HepG2 (cell line): ENCODE results near the gene TUT4. TPM values are rescaled to one million over a fixed set of nuclear protein-coding genes. Genes with fewer than 3 reads are reported as not detected.

Experiments used
- ATAC-seq: fragments of 200-7000 bp; cut with Tn5 transposase; 3 replicates; pipeline ENCODE4 v1.9.1; 2020; ENCODE audit warnings: mild to moderate bottlenecking, moderate library complexity
- BruUV-seq: library from RNA; stranded (reverse); fragments of 400-500 nt; replicated peaks from 2 replicates; lab custom pipeline; 2021; lab: Mats Ljungman, UMichigan
- CTCF ChIA-PET: fragments of 300-600 bp; formaldehyde crosslinking; extraction: SDS; loops from one replicate; lab custom pipeline; 2021; ENCODE audit warnings: low total read pairs, inconsistent platforms, low intra/inter-chr PET ratio; lab: Yijun Ruan, JAX
- POLR2A ChIA-PET: fragments of 350-600 bp; sonication (Branson Sonifier 250); formaldehyde crosslinking; loops from one replicate; lab custom pipeline; 2020; ENCODE audit warnings: antibody characterized with exemption, inconsistent platforms; lab: Yijun Ruan, JAX
- DNase-seq: peaks from one replicate; pipeline ENCODE4 v3.0.0-alpha.2; 2015; ENCODE audit warnings: low spot score
- FAIRE-seq: peaks from 3 replicates; lab custom pipeline; 2011; peaks lifted over from hg19 to GRCh38; lab: Jason Lieb, UNC
- H2AFZ ChIP-seq: one replicate; pipeline ENCODE4 v1.6.1; 2011; ENCODE audit warnings: low read length, inconsistent platforms
- H3K27ac ChIP-seq: fragments of 300-600 bp; 3 replicates; pipeline ENCODE4 v1.8.0; 2011; ENCODE audit warnings: mixed run types, mild to moderate bottlenecking, mixed read lengths, low read length, inconsistent platforms; ENCODE audit not compliant: insufficient read depth; ENCODE audit errors: extremely low read length
- H3K27me3 ChIP-seq, 2 experiments: fragments of 200-600 bp in 1 of 2; 2 replicates in 1 of 2; 3 replicates in 1 of 2; pipeline versions ENCODE4 v1.6.0 to v1.8.0; 2011; ENCODE audit warnings: low read length in 2 of 2, mild to moderate bottlenecking in 2 of 2, moderate library complexity in 2 of 2, inconsistent platforms in 1 of 2; ENCODE audit not compliant: insufficient read depth in 2 of 2, control insufficient read depth in 1 of 2
- H3K36me3 ChIP-seq, 2 experiments: fragments of 200-600 bp in 1 of 2; replicated peaks in 1 of 2; 2 replicates in 1 of 2; 3 replicates in 1 of 2; pipeline versions ENCODE4 v1.5.1 to v1.8.0; 2011; ENCODE audit warnings: low read length in 2 of 2, inconsistent platforms in 1 of 2; ENCODE audit not compliant: insufficient read depth in 2 of 2, control insufficient read depth in 1 of 2
- H3K4me1 ChIP-seq: 2 replicates; pipeline ENCODE4 v1.5.1; 2012; ENCODE audit warnings: low read length, inconsistent platforms; ENCODE audit not compliant: insufficient read depth
- H3K4me2 ChIP-seq: 2 replicates; pipeline ENCODE4 v1.6.0; 2011; ENCODE audit warnings: low read depth, low read length, inconsistent platforms
- H3K4me3 ChIP-seq, 3 experiments: fragments of 200-600 bp in 1 of 3; sonication (generic), shearing (Covaris generic) in 1 of 3; replicated peaks in 1 of 3; 2 replicates each; pipeline ENCODE4 v1.5.1; 2011 to 2016; ENCODE audit warnings: low read length in 3 of 3, inconsistent platforms in 2 of 3, low read depth in 2 of 3, mild to moderate bottlenecking in 2 of 3, control low read depth in 1 of 3, mixed read lengths in 1 of 3; ENCODE audit not compliant: insufficient read depth in 1 of 3
- H3K79me2 ChIP-seq: one replicate; pipeline ENCODE4 v1.6.1; 2011; ENCODE audit warnings: low read length, inconsistent platforms; ENCODE audit not compliant: insufficient read depth
- H3K9ac ChIP-seq: 2 replicates; pipeline ENCODE4 v1.6.0; 2011; ENCODE audit warnings: mild to moderate bottlenecking, low read depth, low read length, inconsistent platforms; ENCODE audit not compliant: insufficient read depth
- H3K9me3 ChIP-seq: 2 replicates; pipeline ENCODE4 v1.5.1; 2012; ENCODE audit warnings: mild to moderate bottlenecking, low read length
- H4K20me1 ChIP-seq: 2 replicates; pipeline ENCODE4 v1.6.0; 2011; ENCODE audit warnings: inconsistent platforms, mild to moderate bottlenecking, low read length, moderate library complexity; ENCODE audit not compliant: insufficient read depth
- ARNTL ChIP-seq: sonication (generic); formaldehyde crosslinking; IDR thresholded peaks from 2 replicates; pipeline ENCODE4 v1.4.0; 2020; ENCODE audit warnings: mild to moderate bottlenecking, missing genetic modification reagents
- CEBPB ChIP-seq: IDR thresholded peaks from 2 replicates; pipeline ENCODE4 v1.6.1; 2011; ENCODE audit warnings: low read depth, low read length, improper control_type of control experiment, borderline replicate concordance
- FOXK2 ChIP-seq: fragments of 450-650 bp; IDR thresholded peaks from 2 replicates; pipeline ENCODE4 v1.6.1; 2016
- HNF4A ChIP-seq: sonication (generic); formaldehyde crosslinking; IDR thresholded peaks from 2 replicates; pipeline ENCODE4 v1.4.0; 2020; ENCODE audit warnings: missing genetic modification reagents
- HOXA3 ChIP-seq: sonication (generic); formaldehyde crosslinking; IDR thresholded peaks from 2 replicates; pipeline ENCODE4 v1.5.0; 2020; ENCODE audit warnings: missing genetic modification reagents
- JUND ChIP-seq: sonication (generic); formaldehyde crosslinking; IDR thresholded peaks from 2 replicates; pipeline ENCODE4 v1.8.0; 2022; ENCODE audit warnings: mild to moderate bottlenecking, missing genetic modification reagents
- KDM5B ChIP-seq: sonication (generic); formaldehyde crosslinking; IDR thresholded peaks from 2 replicates; pipeline ENCODE4 v1.4.0; 2020; ENCODE audit warnings: missing genetic modification reagents, mild to moderate bottlenecking, borderline replicate concordance
- POLR2G ChIP-seq: fragments of 200-400 bp; formaldehyde crosslinking; IDR thresholded peaks from 2 replicates; pipeline ENCODE4 v1.6.1; 2018; ENCODE audit warnings: mild to moderate bottlenecking, low read depth, low read length, moderate library complexity
- SALL2 ChIP-seq: sonication (generic); formaldehyde crosslinking; IDR thresholded peaks from 2 replicates; pipeline ENCODE4 v1.8.1; 2023; ENCODE audit warnings: mild to moderate bottlenecking, missing genetic modification reagents, inconsistent platforms
- SUZ12 ChIP-seq: fragments of 150-350 bp; IDR thresholded peaks from 2 replicates; pipeline ENCODE4 v1.6.1; 2014; ENCODE audit warnings: low read depth, low read length
- ZBTB3 ChIP-seq: sonication (generic); formaldehyde crosslinking; IDR thresholded peaks from 2 replicates; pipeline ENCODE4 v1.4.0; 2020; ENCODE audit warnings: low read depth, mild to moderate bottlenecking, moderate library complexity, missing genetic modification reagents, borderline replicate concordance
- ZNF224 ChIP-seq: sonication (generic); formaldehyde crosslinking; IDR thresholded peaks from 2 replicates; pipeline ENCODE4 v1.5.0; 2020; ENCODE audit warnings: mild to moderate bottlenecking, missing genetic modification reagents
- ZNF343 ChIP-seq: sonication (generic); formaldehyde crosslinking; IDR thresholded peaks from 2 replicates; pipeline ENCODE4 v1.4.0; 2020; ENCODE audit warnings: mild to moderate bottlenecking, missing genetic modification reagents
- ZNF383 ChIP-seq: sonication (generic); formaldehyde crosslinking; IDR thresholded peaks from 2 replicates; pipeline ENCODE4 v1.4.0; 2020; ENCODE audit warnings: missing genetic modification reagents, mild to moderate bottlenecking, borderline replicate concordance
- ZNF598 ChIP-seq: sonication (generic); formaldehyde crosslinking; IDR thresholded peaks from 2 replicates; pipeline ENCODE4 v1.5.1; 2020; ENCODE audit warnings: mild to moderate bottlenecking, missing genetic modification reagents, borderline replicate concordance
- WGBS: methylation state at CpG from one replicate; pipeline ENCODE4 v1.1.6; 2017; ENCODE audit warnings: low lambda C conversion rate; 5-methylcytosine and 5-hydroxymethylcytosine counted together
- in situ Hi-C: cut with HindIII; loops from 2 replicates; pipeline ENCODE4 v1.10.0; 2017; ENCODE audit warnings: low pct_unique_long_range_greater_than_20kb; ENCODE audit not compliant: extremely low pct_ligation_motif_present
- intact Hi-C: fragments of 100-400 bp; cut with micrococcal nuclease; formaldehyde crosslinking; loops from one replicate; pipeline ENCODE4 v1.10.0; 2022; ENCODE audit not compliant: unreplicated experiment
- polyA plus RNA-seq, 8 experiments: library from polyadenylated mRNA; depleted of rRNA in 3 of 8; stranded (reverse) in 7 of 8; unstranded in 1 of 8; fragments of >200 nt; fragmentation: Illumina TruSeq in 4 of 8; extraction: Trizol in 4 of 8; gene quantifications; 2 replicates each; pipeline versions ENCODE4 v1.2.1 to v1.2.3, GENCODE V29; 2011 to 2016; ENCODE audit warnings: low read depth in 4 of 8, missing spikeins in 1 of 8, mixed read lengths in 1 of 8; ENCODE audit not compliant: insufficient read depth in 1 of 8
- total RNA-seq, 5 experiments: library from RNA; depleted of rRNA; stranded (reverse); fragments of >200 nt; fragmentation: Illumina TruSeq; extraction: Trizol; gene quantifications; 2 replicates each; pipeline ENCODE4 v1.2.3, GENCODE V29; 2016; ENCODE audit warnings: low read depth in 1 of 5
- TF ChIP-seq, protein P1 (sequence below): sonication (generic); formaldehyde crosslinking; IDR thresholded peaks from 2 replicates; pipeline ENCODE4 v1.5.1; 2020; ENCODE audit warnings: mild to moderate bottlenecking, missing genetic modification reagents, borderline replicate concordance
- TF ChIP-seq, protein P2 (sequence below): sonication (generic); formaldehyde crosslinking; IDR thresholded peaks from 2 replicates; pipeline ENCODE4 v1.4.0; 2020; ENCODE audit warnings: missing genetic modification reagents, borderline replicate concordance
- TF ChIP-seq, protein P3 (sequence below): IDR thresholded peaks from 2 replicates; pipeline ENCODE4 v1.6.1; 2016

TUT4 gene
- total and polyA plus RNA-seq, 2 of the 13 experiments (the other 11 are each of a cell fraction or from before 2014, with no cell fraction given) = 44.7 to 53.5 TPM

DNA sequence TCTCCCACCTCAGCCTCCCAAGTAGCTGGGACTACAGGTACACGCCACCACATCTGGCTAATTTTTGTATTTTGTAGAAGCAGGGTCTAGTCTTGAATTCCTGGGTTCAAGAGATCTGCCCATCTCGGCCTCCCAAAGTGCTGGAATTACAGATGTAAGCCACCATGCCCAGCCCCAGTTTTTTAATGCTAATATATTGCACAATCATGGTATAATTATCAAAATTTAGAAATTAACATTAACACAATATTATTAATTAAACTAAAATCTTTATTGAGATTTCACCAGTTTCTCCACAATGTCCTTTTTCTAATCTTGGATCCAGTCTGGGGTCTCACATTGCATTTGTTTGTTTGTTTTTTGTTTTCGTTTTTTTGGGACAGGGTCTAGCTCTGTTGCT, 27.4 kb upstream of the TUT4 start:
- 22% methylated on average over 3 of the region's 3 CpGs for WGBS
- no peak for FAIRE-seq
- ChIA-PET POLR2A (no interaction called here), CTCF (no interaction called here)
- in situ Hi-C loops (no loop called here), intact Hi-C loops (no loop called here)
- no peak for ATAC-seq
- BruUV-seq = no TSS peak
- Histone ChIP-seq H3K27me3 (no peaks in the 10 kb centered on the region), H3K4me1 (peaks cover 9% of the 10 kb centered on the region; the same call in 1 of the 2 replicates), H2AFZ (no peak overlapping the region), H3K9ac (no peak overlapping the region), H3K9me3 (no peaks in the 10 kb centered on the region), H3K27ac (no peak overlapping the region), H4K20me1 (no peaks in the 10 kb centered on the region), H3K4me2 (no peak overlapping the region), H3K79me2 (no peaks in the 10 kb centered on the region), H3K4me3 (no peak overlapping the region), H3K36me3 (no peaks in the 10 kb centered on the region)
- no peak for DNase-seq
- TF ChIP-seq CEBPB (peak; percentile 18; the same call in 1 of the 2 replicates), HNF4A (no peak), SUZ12 (no peak), KDM5B (CRISPR knock-in tag) (no peak), JUND (CRISPR knock-in tag) (no peak), ZNF224 (CRISPR knock-in tag) (no peak), ARNTL (CRISPR knock-in tag) (no peak)
- TF ChIP-seq, protein P1, sequence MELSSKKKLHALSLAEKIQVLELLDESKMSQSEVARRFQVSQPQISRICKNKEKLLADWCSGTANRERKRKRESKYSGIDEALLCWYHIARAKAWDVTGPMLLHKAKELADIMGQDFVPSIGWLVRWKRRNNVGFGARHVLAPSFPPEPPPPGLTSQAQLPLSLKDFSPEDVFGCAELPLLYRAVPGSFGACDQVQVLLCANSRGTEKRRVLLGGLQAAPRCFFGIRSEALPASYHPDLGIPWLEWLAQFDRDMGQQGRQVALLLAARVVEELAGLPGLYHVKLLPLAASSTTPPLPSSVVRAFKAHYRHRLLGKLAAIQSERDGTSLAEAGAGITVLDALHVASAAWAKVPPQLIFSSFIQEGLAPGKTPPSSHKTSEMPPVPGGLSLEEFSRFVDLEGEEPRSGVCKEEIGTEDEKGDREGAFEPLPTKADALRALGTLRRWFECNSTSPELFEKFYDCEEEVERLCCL = no peak

DNA sequence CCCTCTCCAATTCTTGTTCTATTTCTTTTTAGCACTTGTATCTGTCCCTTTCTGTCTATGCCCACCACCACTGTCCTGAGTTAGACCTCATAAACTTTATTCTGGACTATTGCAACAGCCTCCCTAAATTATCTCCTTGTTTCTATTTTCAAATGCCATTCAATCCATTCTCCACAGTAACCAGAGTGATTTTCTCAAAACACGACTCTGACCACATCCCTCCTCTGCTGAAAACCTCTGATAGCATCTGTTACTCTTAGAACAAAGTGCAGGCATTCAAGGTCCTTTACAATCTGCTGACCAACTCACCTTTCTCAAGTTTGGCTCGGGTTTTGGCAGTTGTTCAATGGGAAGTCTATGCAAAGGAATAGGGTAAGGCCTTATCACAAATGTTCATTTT, 26.5 kb upstream of the TUT4 start:
- no TSS peak for BruUV-seq
- intact Hi-C loops = no loop called here
- TF ChIP-seq ZNF343 (no peak), SALL2 (CRISPR knock-in tag) (no peak), FOXK2 (no peak), ZNF598 (no peak), ZNF383 (CRISPR knock-in tag) (no peak), POLR2G (no peak), ZBTB3 (no peak), HOXA3 (CRISPR knock-in tag) (no peak)
- TF ChIP-seq, protein P2, sequence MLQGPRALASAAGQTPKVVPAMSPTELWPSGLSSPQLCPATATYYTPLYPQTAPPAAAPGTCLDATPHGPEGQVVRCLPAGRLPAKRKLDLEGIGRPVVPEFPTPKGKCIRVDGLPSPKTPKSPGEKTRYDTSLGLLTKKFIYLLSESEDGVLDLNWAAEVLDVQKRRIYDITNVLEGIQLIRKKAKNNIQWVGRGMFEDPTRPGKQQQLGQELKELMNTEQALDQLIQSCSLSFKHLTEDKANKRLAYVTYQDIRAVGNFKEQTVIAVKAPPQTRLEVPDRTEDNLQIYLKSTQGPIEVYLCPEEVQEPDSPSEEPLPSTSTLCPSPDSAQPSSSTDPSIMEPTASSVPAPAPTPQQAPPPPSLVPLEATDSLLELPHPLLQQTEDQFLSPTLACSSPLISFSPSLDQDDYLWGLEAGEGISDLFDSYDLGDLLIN (CRISPR knock-in tag) = no peak
- TF ChIP-seq, protein P3, sequence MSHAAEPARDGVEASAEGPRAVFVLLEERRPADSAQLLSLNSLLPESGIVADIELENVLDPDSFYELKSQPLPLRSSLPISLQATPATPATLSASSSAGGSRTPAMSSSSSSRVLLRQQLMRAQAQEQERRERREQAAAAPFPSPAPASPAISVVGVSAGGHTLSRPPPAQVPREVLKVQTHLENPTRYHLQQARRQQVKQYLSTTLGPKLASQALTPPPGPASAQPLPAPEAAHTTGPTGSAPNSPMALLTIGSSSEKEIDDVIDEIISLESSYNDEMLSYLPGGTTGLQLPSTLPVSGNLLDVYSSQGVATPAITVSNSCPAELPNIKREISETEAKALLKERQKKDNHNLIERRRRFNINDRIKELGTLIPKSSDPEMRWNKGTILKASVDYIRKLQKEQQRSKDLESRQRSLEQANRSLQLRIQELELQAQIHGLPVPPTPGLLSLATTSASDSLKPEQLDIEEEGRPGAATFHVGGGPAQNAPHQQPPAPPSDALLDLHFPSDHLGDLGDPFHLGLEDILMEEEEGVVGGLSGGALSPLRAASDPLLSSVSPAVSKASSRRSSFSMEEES (CRISPR knock-in tag) = no peak

More for the DNA sequence above, 26.5 kb upstream of the TUT4 start:
- Histone ChIP-seq H3K4me2 (no peak overlapping the region), H4K20me1 (no peaks in the 10 kb centered on the region), H3K9ac (no peak overlapping the region), H3K9me3 (no peaks in the 10 kb centered on the region), H3K27ac (no peak overlapping the region), H3K79me2 (no peaks in the 10 kb centered on the region), H3K4me3 (no peak overlapping the region), H3K4me1 (peaks cover 9% of the 10 kb centered on the region; the same call in 1 of the 2 replicates), H2AFZ (no peak overlapping the region), H3K27me3 (no peaks in the 10 kb centered on the region), H3K36me3 (no peaks in the 10 kb centered on the region)
- in situ Hi-C loops = no loop called here
- DNase-seq (peak; percentile 18), ATAC-seq (no peak), FAIRE-seq (no peak)
- ChIA-PET CTCF (no interaction called here), POLR2A (no interaction called here)
- WGBS = 0% methylated on average over 2 of the region's 2 CpGs
